ENCODE measurements around the gene PRSS53. TPM values are rescaled to one million over a fixed set of nuclear protein-coding genes. Genes with fewer than 3 reads are reported as not detected.

The PRSS53 gene
- total RNA-seq, 2 donors from 2014 or later, result 2.5 TPM

GRCh38 chr16:31038993-31039392, 49.8 kb downstream of the PRSS53 start:
- H3K4me3 ChIP-seq, result no peak overlapping the region
- H3K27ac ChIP-seq, result no peak overlapping the region
- no peaks in the 10 kb centered on the region for H3K27me3 ChIP-seq (replicated peaks; ENCODE audit: insufficient read depth)
- H3K36me3 ChIP-seq, result peaks cover 0 to 17% of the 10 kb centered on the region in 2 donors
- no peaks in the 10 kb centered on the region for H3K9me3 ChIP-seq
- H3K4me1 ChIP-seq (replicated peaks), result peaks cover 5% of the 10 kb centered on the region
- TF ChIP-seq CTCF (IDR thresholded peaks at IDR 0.05) (no peak), POLR2AphosphoS5 (IDR thresholded peaks at IDR 0.05) (no peak), POLR2A (IDR thresholded peaks at IDR 0.05) (no peak)
- 100% methylated on average over 2 of the region's 2 CpGs for WGBS
- intact Hi-C loops (cut with DNase I), result no loop called here
- no peak for DNase-seq (ENCODE audit: low spot score)

GRCh38 chr16:31036691-31037090, 52.1 kb downstream of the PRSS53 start:
- TF ChIP-seq POLR2AphosphoS5 (IDR thresholded peaks at IDR 0.05), result no peak
- no peak for TF ChIP-seq CTCF (IDR thresholded peaks at IDR 0.05)
- no peak for TF ChIP-seq POLR2A (IDR thresholded peaks at IDR 0.05)
- no peak overlapping the region for H3K4me3 ChIP-seq
- H3K4me1 ChIP-seq (replicated peaks), result peaks cover 5% of the 10 kb centered on the region
- no peaks in the 10 kb centered on the region for H3K9me3 ChIP-seq
- H3K27ac ChIP-seq, result no peak overlapping the region
- no peaks in the 10 kb centered on the region for H3K27me3 ChIP-seq (replicated peaks; ENCODE audit: insufficient read depth)
- peaks cover 0 to 17% of the 10 kb centered on the region in 2 donors for H3K36me3 ChIP-seq
- no peak for DNase-seq (ENCODE audit: low spot score)
- 50% methylated on average over 2 of the region's 2 CpGs for WGBS
- intact Hi-C loops (cut with DNase I), result no loop called here

- intact Hi-C loops (cut with DNase I), result loop anchor here (2.0 to 5.0 kb wide), 5 partner anchors 37 to 423 kb away; partner anchors contain the start of genes ARMC5, FUS, HSD3B7 and ZNF646
- peak overlapping the region; percentile 56 to 97 for H3K4me3 ChIP-seq
- no peaks in the 10 kb centered on the region for H3K27me3 ChIP-seq (replicated peaks; ENCODE audit: insufficient read depth)
- peaks cover 0 to 8% of the 10 kb centered on the region in 2 donors for H3K36me3 ChIP-seq
- peak; percentile 90 for DNase-seq (ENCODE audit: low spot score)
- no peaks in the 10 kb centered on the region for H3K9me3 ChIP-seq
- peaks cover 5% of the 10 kb centered on the region for H3K4me1 ChIP-seq (replicated peaks)
- H3K27ac ChIP-seq, result peak overlapping the region; percentile 88 to 92
- TF ChIP-seq POLR2AphosphoS5 (IDR thresholded peaks at IDR 0.05), result peak; percentile 95
- no peak for TF ChIP-seq CTCF (IDR thresholded peaks at IDR 0.05)
- peak; percentile 61 for TF ChIP-seq POLR2A (IDR thresholded peaks at IDR 0.05)
- 2% methylated on average over 47 of the region's 47 CpGs for WGBS
Measured at GRCh38 chr16:31033709-31034492, 54.8 kb downstream of the PRSS53 start.

Other genes with a start within 250 kb of the PRSS53 start
- gene BCL7C, start 194.9 kb downstream of the PRSS53 start, total RNA-seq, result 10 to 100 TPM; 54.2 to 54.8 TPM
- 10 to 100 TPM in 1 of 2 donors, 1 to 10 TPM in 1; 9.8 to 13.9 TPM for gene CTF1, start 192.3 kb downstream of the PRSS53 start, total RNA-seq
- gene FBXL19, start 165.4 kb downstream of the PRSS53 start, total RNA-seq, result 100 to 1,000 TPM in 1 of 2 donors, 10 to 100 TPM in 1; 23.5 to 125 TPM
- gene ORAI3, start 139.9 kb downstream of the PRSS53 start, total RNA-seq, result 100 to 1,000 TPM in 1 of 2 donors, 10 to 100 TPM in 1; 74.6 to 114 TPM
- 10 to 100 TPM in 1 of 2 donors, 1 to 10 TPM in 1; 10.0 to 29.1 TPM for gene SETD1A, start 131.2 kb downstream of the PRSS53 start, total RNA-seq
- 10 to 100 TPM; 10.3 to 10.7 TPM for gene HSD3B7, start 103.7 kb downstream of the PRSS53 start, total RNA-seq
- under 1 TPM; 0.36 to 0.91 TPM for gene STX1B, start 78.3 kb downstream of the PRSS53 start, total RNA-seq
- gene STX4, start 55.4 kb downstream of the PRSS53 start, total RNA-seq, result 10 to 100 TPM; 40.7 to 51.7 TPM
- gene ZNF668, start 14.7 kb downstream of the PRSS53 start, total RNA-seq, result 10 to 100 TPM; 15.6 to 21.4 TPM
- gene ZNF646, start 14.5 kb downstream of the PRSS53 start, total RNA-seq, result 10 to 100 TPM; 26.3 to 33.7 TPM
- 100 to 1,000 TPM; 106 to 175 TPM for gene VKORC1, start 5.9 kb upstream of the PRSS53 start, total RNA-seq
- 10 to 100 TPM; 78.5 to 80.6 TPM for gene BCKDK, start 19.4 kb upstream of the PRSS53 start, total RNA-seq
- 100 to 1,000 TPM in 1 of 2 donors, 10 to 100 TPM in 1; 92.6 to 115 TPM for gene KAT8, start 28.7 kb upstream of the PRSS53 start, total RNA-seq
- 100 to 1,000 TPM in 1 of 2 donors, 10 to 100 TPM in 1; 29.9 to 118 TPM for gene PRSS8, start 46.8 kb upstream of the PRSS53 start, total RNA-seq
- 1 to 10 TPM; 4.3 to 4.7 TPM for gene PRSS36, start 61.1 kb upstream of the PRSS53 start, total RNA-seq
- 10 to 100 TPM; 48.6 to 87.5 TPM for gene FUS, start 91.2 kb upstream of the PRSS53 start, total RNA-seq
- 10 to 100 TPM; 27.2 to 51.6 TPM for gene PYCARD, start 113.8 kb upstream of the PRSS53 start, total RNA-seq
- 1 to 10 TPM in 1 of 2 donors, under 1 TPM in 1; 0.23 to 3.9 TPM for gene TRIM72, start 125.2 kb upstream of the PRSS53 start, total RNA-seq
- gene PYDC1, start 128.2 kb upstream of the PRSS53 start, total RNA-seq, result not detected
- 1 to 10 TPM in 1 of 2 donors, under 1 TPM in 1; 0.36 to 5.1 TPM for gene ITGAM, start 171.0 kb upstream of the PRSS53 start, total RNA-seq